HT-29 (cell line): ENCODE measurements around the gene FHIT. TPM values are rescaled to one million over a fixed set of nuclear protein-coding genes. Genes with fewer than 3 reads are reported as not detected.

Experiments
- DNase-seq: peaks from one replicate; pipeline ENCODE4 v3.0.0-alpha.2; 2015; ENCODE audit warnings: low spot score
- total RNA-seq: library from RNA; depleted of rRNA; stranded (reverse); fragments of >200 nt; shearing (Covaris generic); gene quantifications from 2 replicates; pipeline ENCODE4 v1.2.3, GENCODE V29; 2014

Gene FHIT
- total RNA-seq, 1 experiment from 2014 or later = not detected

GRCh38 chr3:60514085-60514649 lies 737.1 kb downstream of the FHIT start:
- no peak for DNase-seq

DNA sequence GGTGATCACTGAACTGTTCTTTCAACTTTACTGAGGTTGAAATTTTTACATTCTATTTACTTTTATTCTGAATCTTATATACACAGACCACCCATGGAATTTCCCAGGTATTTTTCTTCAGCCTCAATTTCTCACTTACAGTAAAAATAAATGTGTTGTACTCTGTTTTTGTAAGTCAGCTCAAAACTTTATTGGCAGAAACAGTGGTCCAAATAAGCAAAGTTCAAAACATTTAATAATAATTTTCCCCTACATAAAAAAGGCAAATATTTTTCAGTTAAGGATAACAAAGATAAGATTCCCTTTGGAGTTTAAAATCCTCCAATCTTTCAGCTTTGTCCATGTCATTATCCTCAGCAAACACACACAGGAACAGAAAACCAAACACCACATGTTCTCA lies 738.0 kb downstream of the FHIT start:
- DNase-seq = no peak

GRCh38 chr3:60512506-60512905 lies 738.7 kb downstream of the FHIT start:
- DNase-seq = no peak

GRCh38 chr3:60509471-60509870 lies 741.8 kb downstream of the FHIT start:
- DNase-seq = no peak

GRCh38 chr3:60504827-60505457 lies 746.3 kb downstream of the FHIT start:
- no peak for DNase-seq

DNA sequence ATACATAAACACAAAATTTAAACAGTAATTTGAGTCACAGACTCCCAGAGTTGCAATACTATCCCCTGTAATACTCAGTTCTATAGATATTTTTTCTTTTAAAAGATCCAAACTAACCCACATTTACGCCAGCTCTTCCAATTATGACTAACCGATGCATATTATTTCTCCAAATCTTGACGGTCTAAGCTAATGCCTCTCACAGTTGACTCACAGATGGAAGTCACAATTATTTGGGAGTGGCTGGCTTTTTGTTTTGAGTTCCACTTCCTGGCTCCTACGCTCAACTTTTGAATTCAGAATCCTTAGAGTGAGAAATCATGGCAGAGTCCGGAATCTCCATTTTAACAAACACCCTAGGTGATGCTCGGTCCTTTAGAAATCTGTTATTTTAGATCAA lies 749.9 kb downstream of the FHIT start:
- DNase-seq = no peak

- no peak for DNase-seq
Observed at GRCh38 chr3:60497902-60498301, 753.4 kb downstream of the FHIT start.

- DNase-seq = no peak
Observed at GRCh38 chr3:60490992-60491391, 760.3 kb downstream of the FHIT start.

DNA sequence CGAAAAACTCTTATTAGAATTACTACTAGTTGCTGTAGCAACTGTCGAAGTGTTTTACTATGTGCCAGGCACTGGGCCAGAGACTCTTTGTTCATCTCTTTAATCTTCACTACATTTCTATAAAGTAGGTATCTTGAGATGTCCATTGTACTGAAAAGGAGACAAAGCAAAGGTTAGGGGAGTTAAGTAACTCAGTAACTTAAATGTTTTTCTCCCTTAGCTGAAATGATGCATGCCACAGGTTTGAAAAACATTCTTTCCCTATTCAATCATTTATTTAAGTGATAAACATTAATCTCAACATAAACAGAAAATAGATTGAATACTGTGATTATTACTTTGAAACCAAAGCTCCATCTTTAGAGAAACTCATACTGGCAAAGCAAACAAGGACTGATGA lies 776.2 kb downstream of the FHIT start:
- no peak for DNase-seq

DNA sequence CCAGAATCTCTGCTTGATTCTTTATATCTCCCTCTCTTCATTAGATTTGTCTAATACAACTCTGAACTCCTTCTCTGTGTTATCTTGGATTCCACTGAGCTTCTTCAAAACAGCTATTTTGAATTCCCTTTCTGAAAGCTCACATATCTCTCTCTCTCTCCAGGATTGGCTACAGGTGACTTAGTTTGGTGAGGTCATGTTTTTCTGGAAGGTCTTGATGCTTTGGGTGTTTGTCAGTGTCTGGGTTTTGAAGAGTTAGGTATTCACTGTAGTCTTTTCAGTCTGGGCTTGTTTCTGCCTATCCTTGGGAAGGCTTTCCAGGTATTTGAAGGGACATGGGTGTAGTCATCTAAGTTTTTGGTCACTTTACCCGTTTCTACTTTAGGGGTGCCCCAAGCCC lies 781.8 kb downstream of the FHIT start:
- DNase-seq = no peak

GRCh38 chr3:60463685-60464084 lies 787.6 kb downstream of the FHIT start:
- no peak for DNase-seq

DNA sequence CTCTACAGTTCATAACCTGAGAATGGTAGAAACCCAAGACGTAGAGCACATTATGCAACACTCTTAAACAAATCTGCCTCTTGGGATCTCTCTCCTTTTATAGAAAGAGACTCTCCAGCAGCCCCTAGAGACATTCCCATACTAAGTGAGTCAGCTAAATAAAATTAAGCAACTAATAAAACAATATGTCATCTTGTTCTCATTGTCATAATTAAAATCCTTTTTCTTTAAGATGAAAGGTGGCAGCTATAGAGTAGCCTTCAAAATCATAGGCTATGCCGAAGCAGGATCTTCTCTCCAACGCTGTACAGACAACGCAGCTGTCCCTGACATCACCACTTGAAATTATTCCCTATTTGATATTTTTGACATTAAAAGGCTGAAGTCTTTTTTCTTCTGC lies 790.0 kb downstream of the FHIT start:
- no peak for DNase-seq

DNA sequence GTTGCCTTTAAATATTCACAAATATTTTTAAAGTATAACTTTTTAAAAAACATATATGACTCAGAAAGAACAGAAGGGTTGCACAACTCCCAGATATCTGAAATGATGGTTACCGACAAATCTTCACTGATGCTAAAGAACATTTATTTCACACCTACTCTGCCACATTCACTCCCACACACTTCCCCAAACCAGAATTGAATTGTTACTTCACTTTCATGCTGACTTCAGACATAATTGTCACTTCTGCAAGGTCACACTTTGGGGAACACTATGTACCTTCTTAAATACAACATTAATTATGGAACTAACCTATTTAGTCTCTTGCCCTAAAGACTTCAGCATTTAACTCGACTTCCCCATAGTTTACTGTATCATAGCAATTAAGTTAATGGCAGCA lies 795.1 kb downstream of the FHIT start:
- no peak for DNase-seq

DNA sequence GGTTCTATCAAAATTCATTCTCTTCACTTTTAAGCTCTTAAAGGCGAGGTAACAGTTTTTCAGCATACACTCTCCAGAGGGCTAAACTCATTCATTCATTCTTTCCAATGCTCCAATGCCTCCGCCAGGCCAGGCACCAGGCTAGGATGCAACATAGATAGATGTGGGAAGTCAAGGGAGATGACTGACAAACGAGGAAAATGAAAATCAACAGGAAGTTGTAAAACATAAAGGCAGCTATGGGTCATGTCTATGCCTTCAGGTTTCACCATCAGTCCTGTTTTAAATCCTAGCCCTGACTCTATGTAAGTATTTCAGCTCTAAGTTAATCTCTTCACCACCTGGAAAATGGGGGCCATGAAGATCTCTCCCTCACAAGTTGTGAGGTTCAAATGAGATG lies 797.9 kb downstream of the FHIT start:
- no peak for DNase-seq

DNA sequence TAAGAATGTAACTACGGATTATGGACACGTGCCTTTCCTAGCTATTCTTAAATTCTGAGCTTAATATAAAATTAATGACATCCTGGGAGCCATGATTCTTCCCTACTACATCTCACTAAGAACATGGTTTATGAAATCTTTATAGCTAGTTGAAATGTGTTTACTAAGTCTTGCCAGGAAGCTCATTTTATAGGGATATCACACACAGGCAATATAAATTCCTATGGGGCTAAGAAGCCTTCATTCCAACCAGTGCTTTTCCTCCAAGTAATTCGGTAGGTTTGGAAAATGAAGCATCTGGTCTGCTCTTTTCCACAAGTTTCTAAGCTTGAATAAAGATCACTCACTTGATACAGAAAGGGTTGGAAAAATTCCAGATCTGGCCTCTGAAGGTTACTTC lies 802.6 kb downstream of the FHIT start:
- DNase-seq = no peak

- DNase-seq = no peak
Observed at GRCh38 chr3:60445446-60445845, 805.8 kb downstream of the FHIT start.

DNA sequence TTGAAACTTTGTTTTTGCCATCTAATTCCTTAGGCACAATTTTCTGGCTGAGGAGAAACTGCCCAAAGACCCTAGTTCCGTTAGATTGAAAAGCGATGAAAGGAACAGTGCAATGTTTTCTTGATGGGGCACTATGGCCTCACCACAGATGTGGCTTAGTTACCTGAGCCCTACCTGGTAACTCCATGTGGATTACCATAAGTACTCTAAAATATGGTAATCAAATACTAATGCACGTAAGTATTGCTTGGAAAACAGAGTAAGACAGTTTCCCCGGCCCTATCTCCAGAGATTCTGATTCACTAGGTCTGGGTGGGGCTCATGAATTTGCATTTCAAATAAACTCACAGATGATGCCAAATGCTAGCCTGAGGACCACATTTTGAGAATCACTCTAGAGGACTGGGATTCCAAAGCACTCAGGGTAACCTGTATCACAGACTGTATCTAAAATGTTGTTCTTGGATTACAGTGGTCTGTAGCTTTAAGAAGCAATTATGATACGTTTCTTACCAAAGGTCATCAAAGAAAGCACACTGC lies 806.3 kb downstream of the FHIT start:
- no peak for DNase-seq

DNA sequence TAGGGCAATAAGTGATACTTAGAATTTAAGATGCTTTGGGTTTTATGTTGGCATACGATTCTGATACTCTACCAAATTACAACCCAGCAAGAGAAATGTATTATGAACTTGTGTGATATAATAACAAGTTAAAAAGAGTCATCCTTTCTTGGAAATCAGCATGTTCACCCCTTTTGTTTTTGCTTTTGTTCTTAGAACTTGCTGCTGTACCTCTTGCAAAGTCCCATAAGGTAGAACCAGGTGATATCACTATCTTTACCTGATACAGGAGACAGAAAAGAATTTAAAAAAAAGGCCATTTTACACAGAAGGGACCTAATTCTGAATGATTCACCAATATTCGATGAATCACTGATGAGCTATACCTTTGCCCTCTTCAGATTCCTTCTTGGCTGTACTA lies 810.4 kb downstream of the FHIT start:
- DNase-seq = no peak

DNA sequence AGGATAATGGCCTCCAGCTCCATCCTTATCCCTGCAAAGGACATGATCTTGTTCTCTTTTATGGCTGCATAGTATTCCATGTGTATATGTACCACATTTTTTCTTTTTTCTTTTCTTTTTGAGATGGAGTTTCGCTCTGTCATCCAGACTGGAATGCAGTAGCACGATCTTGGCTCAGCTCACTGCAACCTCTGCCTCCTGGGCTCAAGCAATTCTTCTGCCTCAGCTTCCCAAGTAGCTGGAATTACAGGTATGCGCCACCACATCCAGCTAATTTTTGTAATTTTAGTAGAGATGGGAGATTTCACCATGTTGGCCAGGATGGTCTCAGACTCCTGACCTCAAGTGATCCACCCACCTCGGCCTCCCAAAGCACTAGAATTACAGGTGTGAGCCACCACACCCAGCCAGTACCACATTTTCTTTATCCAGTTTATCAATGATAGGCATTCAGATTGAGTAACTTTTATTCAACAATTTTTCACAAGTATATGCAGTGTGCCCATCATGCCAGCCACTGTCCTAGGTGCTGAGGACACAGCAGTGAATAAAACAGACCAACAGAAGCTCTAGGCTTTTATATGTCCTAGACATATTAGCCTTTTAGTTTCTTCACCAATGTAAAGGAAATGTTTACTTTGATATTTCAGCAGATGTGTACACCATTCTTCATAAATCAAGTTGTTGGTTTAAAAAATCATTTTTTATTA lies 815.2 kb downstream of the FHIT start:
- DNase-seq = no peak

GRCh38 chr3:60434950-60435349 lies 816.3 kb downstream of the FHIT start:
- DNase-seq = no peak

- no peak for DNase-seq
Observed at GRCh38 chr3:60434323-60434722, 816.9 kb downstream of the FHIT start.

GRCh38 chr3:60431599-60431958 lies 819.7 kb downstream of the FHIT start:
- no peak for DNase-seq

DNA sequence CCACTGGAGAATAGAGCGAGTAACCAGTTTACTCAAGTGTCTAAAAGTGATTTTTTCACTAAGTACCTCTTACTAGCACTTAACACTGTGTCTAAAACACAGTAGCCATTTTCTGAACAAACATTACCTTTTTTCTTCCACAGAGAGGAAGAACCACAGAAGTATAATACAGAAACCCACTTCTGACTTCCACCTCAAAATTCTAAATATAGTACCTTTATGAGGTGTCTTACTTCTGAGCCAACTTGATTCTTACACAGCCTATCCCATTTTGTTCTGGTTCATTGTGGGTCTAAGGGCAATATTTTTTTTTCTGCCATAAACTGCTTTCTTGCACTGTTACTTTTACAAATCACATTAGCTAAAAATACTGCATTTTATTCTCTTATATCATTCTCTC lies 821.0 kb downstream of the FHIT start:
- DNase-seq = no peak
